HG02759 (cell line): ENCODE data around the gene CNTNAP5.

Experiments used
- ATAC-seq: cut with Tn5 transposase; IDR thresholded peaks from one replicate; pipeline ENCODE4 v1.9.1; 2021; ENCODE audit warnings: mild to moderate bottlenecking, moderate library complexity; ENCODE audit not compliant: unreplicated experiment

Gene CNTNAP5

DNA sequence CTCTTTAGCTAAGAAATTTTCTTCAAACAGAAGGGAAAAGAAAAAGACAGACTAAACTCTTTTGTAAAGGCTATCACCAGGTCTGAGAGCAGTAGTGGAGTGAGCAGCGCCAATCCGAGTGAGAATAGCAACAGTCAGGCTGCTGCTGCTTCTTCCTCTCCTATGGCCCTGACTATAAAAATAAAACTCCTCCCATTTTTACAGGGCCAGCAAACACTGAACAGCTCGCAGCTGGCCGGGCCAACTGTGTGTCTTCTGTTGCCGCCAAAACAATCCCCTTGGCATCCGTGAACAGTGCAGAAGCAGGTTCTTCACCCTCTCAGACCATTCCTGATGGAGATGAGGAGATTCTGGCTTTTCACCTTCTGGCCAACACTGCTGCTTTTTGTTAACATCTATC is 124.5 kb downstream of the CNTNAP5 start:
- ATAC-seq: no peak

DNA sequence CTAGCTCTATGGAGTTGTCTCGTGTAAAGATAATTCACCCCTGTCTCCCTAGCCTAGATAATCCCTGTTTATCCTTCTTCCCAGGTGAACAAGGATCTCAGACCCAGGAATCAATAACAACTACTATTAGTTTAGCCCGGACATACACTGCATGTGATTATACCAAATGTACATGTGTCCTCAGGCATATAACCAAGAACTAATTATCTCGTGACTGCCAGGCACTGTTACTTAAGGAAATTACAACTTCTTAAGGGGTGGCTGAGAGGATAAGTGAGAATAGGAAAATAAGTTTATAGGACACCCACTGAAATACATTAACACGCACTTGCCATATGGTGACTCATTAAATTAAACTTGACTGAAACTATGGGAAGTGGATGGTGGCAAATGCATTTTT is 126.6 kb downstream of the CNTNAP5 start:
- ATAC-seq: no peak

DNA sequence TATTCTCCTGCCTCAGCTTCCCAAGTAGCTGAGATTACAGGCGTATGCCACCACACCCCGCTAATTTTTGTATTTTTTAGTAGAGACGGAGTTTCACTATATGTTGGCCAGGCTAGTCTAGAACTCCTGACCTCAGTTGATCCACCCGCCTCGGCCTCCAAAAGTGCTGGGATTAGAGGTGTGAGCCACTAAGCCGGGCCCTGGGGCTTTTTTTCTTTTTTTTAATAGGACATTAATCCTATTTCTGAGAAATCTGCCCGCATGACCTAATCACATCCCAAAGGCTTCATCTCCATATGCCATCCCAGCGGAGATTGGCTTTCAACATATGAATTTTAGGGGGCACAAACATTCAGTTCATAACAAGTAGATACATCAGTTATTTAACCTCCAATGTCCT is 128.6 kb downstream of the CNTNAP5 start:
- ATAC-seq: no peak

DNA sequence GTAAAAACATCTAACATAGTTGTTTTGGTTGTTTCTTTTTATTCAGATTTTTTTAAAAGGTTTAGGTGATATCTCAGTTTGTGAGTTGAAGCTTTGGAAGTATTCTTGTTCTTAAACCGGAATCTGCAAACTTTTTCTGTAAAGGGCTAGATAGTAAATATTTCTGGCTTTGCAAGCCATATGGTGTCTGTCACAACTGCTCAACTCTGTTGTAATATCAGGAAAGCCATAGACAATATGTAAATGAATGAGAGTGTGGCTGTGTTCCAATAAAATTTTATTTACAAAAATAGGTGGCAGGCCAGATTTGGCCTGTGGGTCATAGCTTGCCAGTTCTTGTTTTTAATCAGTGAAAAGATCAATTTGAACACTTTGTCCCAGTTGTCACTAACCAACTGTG is 134.1 kb downstream of the CNTNAP5 start:
- ATAC-seq: no peak

DNA sequence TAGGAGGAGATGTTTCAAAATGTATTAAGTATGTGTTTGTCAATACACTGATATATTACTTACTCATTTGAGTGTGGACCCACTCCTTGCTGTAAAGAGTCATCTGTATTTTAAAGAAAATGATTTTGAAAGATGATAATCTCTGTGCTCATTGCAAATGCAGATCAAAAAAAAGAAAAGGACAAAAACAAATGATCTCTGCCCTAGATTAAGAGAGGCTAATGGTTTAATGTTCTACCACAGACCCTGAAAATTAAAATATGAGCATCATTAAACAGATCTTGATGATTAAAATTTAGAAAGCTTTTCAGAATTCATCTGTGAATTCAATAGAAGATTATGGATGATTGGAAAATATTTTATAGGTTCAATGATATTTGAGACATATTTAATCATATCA is 136.5 kb downstream of the CNTNAP5 start:
- ATAC-seq: no peak

DNA sequence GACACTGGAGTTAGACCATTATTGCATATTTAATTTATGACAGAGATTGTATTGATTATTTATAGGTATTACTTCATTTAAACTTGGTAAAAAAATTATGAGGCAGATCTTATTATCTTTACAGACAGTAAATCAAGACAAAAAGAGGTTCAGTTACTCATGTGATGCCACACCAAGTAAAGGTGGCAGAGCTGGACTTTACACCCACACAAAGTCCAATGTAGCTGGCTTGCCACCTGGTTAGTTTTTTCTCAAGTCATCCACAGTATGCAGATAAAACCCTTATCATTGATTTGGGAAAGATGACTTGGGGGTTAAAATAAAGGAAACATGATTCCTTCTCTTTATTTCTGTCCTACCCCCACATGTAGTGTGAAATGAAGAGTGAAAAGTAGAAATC is 137.2 kb downstream of the CNTNAP5 start:
- no peak for ATAC-seq

DNA sequence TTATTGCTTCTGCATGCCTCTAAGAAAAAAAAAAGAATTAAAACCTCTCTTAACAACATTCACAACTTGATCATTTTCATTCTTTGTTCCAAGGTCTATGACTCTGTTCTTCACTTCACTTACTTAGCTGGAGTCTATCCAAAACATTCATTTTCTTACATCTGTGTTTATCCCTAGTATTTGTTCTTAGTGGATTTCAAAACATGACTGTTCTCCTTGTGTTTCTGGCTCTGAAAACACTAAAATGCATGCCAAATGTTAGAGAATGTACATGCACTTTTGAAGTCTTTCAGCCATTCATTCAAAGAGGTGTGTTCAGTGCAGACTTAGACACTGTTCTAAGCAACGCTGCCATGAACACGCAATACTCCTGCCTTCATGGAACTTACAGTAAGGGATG is 138.8 kb downstream of the CNTNAP5 start:
- no peak for ATAC-seq

DNA sequence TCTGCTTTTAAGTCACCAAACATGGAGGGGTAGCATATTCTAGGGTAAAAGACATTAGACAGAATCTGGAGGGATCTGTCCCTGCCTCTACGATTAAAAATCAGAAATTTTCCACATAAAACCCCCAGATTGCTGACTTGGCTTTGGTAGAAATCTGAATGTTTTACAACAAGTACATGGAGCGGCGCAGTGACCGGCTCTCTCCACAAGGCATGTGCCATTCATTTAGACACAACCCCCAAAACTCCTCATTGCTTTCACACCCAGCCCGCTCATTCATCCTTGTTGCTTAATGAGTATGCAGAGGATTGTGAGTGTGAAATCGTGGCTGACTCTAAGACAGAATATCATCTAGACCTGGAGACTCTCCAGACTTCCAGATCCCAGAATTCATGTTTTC is 140.6 kb downstream of the CNTNAP5 start:
- ATAC-seq: no peak

DNA sequence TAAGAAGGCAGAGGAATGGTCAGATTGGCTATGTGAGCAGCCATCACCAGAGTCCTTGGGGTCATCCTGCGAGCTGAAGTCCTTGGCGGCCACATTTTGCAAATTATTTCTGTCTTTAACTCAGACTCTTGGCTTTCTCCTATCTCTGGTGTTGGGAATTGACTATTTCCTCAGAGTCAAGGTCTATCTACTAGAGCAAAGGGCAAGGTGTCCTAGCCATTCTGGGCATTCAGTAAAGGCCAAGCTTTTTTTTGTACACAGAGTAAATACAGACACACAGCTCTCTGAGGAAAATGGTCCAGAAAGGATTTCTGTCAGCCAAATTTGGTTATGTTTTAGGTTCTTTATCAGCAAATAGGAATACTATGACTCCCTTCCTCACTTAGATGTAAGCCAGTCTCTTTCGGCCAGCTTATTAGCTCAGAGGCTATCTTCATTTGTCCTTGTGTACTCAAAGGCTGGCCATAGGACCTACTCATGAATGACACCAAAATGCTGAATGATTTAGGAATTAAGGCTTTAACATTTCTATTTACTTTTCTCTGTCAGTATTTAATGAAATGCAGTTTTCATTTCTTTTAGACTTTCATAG is 146.5 kb downstream of the CNTNAP5 start:
- ATAC-seq: no peak

DNA sequence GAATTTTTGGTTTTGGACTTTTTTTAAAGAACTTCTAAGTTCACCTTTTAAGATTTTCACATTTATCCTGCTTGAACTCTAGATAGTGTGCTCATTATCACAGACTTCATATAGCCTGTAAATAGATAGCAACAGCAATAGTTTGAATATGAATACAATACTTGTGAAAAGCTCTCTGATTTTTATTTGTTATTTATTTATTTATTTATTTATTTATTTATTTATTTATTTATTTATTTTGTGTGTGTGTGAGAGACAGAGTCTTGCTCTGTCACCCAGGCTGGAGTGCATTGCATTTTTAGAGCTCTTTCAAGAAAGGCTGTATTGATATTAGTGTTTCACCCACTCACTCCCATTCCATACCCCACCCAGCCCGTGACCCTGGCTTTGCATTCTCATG is 153.6 kb downstream of the CNTNAP5 start:
- ATAC-seq: no peak

DNA sequence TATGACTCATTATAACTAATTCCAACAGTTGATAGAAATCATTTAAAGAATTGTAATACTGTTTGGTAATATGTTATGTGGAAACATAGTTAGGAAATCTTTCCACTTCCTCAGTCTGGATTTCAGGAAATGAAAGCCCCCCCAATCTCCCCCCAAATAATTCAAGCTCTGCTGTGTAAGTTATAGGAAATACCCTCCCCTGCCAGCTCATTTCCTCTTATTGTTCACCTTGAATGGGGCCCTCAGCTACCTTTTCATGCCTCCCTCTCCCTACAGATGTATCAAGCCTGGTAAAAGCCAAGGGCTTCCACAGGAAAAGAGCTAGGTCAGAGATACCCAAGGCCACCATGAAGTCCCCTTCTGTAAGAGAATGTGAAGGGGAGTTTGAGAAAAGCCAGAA is 155.5 kb downstream of the CNTNAP5 start:
- ATAC-seq: no peak

DNA sequence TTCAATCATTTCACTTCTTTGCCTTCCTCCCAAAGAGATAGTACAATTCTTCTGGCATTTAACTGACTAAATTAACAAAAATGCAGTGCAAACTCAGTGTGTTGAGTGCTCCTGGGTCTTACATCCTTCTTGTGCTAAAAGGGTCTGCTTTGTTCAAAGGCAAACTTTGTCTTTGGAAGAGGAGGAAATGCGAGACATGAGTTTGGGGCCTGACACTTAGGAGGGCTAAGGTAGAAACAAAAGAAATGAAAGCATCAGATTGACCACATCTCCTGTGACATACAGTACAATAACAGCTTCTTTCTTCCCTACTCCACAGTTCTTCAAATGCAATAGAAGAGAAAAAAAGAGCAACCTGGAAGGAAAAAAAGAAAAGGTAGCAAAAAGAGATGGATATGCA is 161.7 kb downstream of the CNTNAP5 start:
- ATAC-seq: no peak

DNA sequence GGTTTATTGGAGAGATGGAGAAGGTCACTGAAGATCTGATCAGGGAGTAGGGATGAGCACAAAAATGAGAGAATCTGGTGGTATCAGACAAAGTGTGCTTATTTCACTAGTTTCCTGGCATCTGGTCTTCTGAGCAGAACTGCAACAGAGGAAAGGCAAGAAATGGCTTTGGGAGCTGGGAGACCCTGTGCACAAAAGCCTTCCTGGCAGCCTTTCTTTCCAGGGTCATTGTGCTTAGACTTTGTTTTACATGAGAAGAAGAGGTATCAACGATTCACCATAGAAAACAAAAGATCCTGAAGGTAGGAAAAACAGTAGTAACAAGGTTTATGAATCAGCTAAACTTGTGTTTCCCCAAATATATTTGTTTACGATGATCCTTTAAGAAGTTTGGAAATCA is 162.9 kb downstream of the CNTNAP5 start:
- no peak for ATAC-seq

DNA sequence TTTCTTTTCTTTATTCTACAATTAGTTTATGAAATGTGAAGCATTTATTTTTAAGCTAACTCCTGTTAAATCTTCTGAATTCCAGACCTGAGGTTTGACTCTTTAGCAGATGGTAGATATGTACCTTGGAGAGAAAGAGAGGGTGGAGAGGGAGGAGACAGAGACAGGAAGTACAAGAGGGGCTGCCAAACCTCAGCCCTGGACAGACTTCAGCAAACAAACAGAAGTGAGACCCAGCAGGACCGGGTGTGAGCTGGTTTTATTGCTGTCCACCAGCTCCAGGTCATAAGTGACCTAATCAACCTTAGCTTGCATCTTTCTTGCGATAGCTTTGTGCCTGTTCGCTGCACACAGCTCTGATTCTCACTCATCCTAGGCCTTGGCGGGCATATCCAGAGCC is 168.6 kb downstream of the CNTNAP5 start:
- no peak for ATAC-seq

DNA sequence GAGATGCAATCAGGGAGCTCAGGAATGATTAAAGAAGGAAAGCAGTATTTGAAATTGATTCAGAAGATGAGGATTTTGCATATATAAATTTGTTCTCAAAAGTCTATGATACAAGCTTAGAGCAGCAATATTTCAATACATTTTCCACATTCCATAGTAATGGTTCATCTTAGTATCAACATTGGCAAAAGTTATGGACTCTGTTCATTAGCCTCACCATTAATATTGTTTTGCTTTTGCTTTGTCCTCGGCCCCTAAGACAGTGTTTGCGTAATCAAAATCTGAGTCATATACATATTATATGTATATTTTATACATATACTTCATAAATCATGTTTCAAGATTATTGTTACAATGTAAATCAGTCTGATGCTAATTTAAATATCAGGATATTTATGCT is 176.6 kb downstream of the CNTNAP5 start:
- no peak for ATAC-seq

DNA sequence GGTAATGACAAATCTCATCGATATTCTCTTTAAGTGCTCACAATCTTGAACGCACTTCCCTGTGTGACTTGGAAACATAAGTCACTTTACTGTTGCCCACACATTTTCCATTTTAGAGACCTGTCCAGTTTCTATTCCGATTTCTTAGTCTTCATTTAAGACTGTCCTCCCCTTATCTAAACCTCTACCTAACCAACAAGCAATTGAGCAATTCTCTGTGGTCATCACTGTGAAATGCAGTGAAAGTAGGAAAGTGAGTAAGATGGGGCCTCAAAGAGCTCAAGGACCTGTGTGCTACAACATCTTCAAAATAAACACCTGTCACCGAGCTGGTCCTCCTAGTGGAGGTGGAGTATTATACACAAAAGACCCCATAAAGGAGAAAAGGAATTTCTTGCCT is 184.4 kb downstream of the CNTNAP5 start:
- no peak for ATAC-seq

DNA sequence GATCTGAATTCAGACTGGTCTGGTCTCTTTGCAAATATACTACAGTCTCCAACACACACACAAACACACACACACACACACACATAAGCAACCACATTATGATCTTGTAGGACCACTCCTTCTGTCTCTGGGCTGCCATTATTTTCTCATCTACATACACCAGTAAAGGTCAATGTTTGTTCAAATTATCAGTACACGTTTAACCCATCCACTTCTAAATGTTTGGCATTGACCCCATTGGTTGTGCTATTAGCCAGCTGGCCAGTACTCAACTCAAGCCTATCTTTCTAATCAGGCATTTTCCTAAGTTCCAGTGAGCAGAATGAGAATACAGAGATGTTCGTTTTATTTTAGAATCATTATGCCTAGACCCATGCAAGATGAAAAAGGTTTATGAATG is 186.4 kb downstream of the CNTNAP5 start:
- no peak for ATAC-seq

DNA sequence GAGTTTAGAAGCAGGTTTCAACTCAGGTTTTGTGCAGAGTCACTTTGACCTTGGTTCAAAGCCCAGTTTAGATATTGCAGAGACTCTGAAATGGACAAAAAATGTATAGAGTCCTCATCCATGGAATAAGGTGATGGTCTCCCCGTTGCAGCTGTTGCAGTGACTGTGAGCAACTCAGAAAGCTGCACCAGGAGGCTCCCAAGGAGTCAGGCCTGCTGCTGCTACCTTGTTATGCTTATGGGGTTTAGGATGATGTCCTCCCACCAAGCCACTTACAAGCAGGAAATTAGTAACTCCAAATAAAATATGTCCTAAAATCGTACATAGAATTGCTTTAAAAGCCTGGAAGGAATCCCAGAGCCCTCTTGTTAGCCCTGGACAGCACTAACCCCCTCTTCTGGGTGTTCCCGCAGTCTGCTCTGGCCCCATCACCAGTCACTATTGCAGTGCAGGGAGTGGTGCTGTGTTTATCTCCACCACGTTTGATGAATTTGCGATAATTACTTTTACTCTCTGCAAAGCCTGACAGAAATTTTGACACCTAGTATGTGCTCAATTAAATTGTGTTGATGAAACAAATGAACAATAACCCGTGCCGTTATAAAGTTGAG is 189.0 kb downstream of the CNTNAP5 start:
- ATAC-seq: no peak

DNA sequence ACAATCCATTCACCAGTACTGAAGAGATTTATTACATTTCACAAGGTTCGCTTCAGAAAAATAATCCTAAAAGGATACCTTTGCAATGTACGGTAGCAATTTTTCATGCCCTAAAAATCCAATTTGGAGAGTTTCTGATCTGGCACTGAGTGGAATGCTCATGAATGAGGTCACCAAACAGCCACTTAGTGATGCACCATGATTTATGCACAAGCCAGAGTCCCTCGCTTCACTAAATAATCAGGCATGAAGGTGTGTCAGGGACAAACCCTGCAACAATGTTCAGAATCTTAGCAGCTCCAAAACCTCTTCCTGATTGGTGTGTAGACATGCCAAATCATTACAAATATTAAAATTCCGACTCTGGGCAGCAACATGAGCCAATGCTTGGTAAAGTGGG is 221.1 kb downstream of the CNTNAP5 start:
- ATAC-seq: no peak

DNA sequence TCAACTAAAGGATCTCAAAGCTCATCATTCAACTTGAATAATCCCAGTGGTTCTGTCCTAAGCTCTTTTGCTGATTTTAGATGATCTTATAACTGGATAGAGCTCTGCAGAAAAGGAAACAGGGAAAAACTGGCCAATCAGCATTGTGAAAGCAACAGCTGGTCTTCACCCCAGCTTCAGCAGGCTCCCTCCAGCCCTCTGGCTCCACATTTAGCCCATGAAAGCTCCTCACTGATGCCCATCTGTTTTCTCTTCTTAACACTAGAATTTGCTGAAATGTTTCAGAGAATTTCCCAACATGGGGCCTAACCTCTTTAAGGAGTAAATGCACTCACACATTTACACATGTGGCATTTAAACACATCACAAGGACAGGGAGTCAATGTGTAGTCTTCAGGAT is 223.3 kb downstream of the CNTNAP5 start:
- no peak for ATAC-seq

DNA sequence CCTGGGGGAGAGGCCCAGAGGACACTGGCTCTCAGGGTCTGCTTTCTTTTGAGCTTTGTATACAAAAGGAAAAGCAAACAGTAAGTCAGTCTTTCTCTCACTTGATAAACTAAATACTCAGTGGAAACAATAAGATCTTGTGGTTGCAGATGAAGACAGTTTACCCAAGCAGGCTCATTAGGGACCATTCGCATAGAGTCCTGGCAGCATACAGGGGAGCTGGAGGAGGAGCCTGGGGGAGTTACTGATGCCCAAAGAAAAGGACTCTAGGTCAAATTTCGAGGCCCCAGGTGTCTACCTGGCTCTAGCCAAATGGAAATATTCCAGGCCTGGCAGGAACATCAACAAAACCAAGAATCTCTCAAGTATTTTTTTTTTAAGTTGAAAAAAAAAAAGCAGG is 225.3 kb downstream of the CNTNAP5 start:
- ATAC-seq: no peak

DNA sequence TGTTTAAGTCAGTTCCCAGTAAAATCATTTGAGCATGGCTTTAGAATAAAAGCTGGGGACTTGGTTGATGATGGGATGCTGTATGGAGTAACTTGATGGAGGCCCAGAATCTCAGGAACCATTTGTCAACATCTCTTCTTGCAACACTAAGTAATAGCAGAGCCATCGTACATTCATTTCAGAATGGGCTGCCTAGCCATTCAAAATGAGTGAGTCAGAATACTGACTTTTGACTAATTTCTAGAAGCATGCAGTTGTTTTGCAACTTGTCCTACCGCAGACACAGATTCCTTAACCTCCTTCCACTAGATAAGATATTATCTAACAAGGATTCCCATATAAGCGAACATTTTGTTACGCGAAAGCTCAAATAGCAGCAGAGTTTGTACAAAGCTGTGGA is 229.5 kb downstream of the CNTNAP5 start:
- ATAC-seq: no peak

DNA sequence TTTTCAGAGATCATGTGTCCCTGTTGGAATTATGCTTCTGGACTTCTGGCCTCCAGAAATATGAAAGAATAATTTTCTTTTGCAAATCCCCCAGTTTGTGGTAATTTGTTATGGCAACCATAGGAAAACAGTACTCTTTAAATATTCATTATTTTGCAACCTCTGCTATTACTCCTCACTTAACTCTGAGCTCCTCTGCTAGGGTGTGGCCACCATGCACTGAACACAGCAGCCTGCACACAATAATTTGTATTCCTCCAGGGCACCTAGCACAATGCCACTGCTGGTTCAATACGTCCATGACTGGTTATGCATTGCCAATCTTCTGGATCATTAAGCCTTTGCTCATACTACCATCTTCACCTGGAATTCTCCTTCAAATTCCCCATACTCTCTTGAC is 232.0 kb downstream of the CNTNAP5 start:
- ATAC-seq: no peak
